ENCODE data around the gene GLP2R.

GLP2R gene

DNA sequence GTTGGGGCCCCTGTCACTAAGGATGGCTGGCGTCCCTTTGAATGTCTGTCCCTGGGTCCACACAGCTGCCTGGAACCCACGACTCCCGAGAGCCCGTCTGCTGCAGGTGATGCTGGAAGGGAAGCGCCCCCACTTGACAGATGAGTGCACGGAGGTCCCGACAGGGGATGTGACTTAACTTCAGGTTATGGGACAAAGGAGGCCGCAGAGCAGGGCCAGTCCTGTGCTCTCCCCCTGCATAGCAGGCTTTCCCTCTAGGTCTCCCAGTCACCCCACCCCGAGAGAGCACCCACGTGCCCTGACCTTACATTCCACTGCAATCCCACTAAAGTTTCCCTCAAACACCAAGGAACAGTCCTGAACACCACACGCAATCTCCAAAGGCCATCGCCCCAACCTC is 85.4 kb downstream of the GLP2R start:
- no peaks in the 10 kb centered on the region for H3K4me1 ChIP-seq (ENCODE audit: low read length)
- TF ChIP-seq EZH2 (optimal IDR thresholded peaks at IDR 0.05; ENCODE audit: low read depth, low read length) (no peak), EZH2phosphoT487 (IDR thresholded peaks at IDR 0.05; ENCODE audit: low read length) (no peak)
- H4K20me1 ChIP-seq (ENCODE audit: insufficient read depth, low read length), result no peaks in the 10 kb centered on the region
- H3K4me3 ChIP-seq (ENCODE audit: low read length), result no peak overlapping the region
- 0 out of 2 replicates have a peak, but pooled peaks cover 4% of the 10 kb centered on the region for H3K27me3 ChIP-seq (replicated peaks; ENCODE audit: insufficient read depth, low read length)
- H3K36me3 ChIP-seq (replicated peaks; ENCODE audit: insufficient read depth, low read length), result no peaks in the 10 kb centered on the region
- H3K79me2 ChIP-seq (ENCODE audit: low read length), result no peaks in the 10 kb centered on the region
- no peak overlapping the region for H3K27ac ChIP-seq (ENCODE audit: low read length)
- no peaks in the 10 kb centered on the region for H3K9me3 ChIP-seq (replicated peaks; ENCODE audit: insufficient read depth, low read length)
- H3K4me2 ChIP-seq (ENCODE audit: low read depth, low read length), result no peak overlapping the region
- no peaks in the 10 kb centered on the region for H3F3A ChIP-seq (ENCODE audit: insufficient read depth, low read length)
- no peak overlapping the region for H3K9ac ChIP-seq (ENCODE audit: low read length)
- no peak for DNase-seq
- H2AFZ ChIP-seq (ENCODE audit: low read length), result no peak overlapping the region
- no peaks in the 10 kb centered on the region for H3K9me2 ChIP-seq (replicated peaks; ENCODE audit: insufficient read depth, low read length)

DNA sequence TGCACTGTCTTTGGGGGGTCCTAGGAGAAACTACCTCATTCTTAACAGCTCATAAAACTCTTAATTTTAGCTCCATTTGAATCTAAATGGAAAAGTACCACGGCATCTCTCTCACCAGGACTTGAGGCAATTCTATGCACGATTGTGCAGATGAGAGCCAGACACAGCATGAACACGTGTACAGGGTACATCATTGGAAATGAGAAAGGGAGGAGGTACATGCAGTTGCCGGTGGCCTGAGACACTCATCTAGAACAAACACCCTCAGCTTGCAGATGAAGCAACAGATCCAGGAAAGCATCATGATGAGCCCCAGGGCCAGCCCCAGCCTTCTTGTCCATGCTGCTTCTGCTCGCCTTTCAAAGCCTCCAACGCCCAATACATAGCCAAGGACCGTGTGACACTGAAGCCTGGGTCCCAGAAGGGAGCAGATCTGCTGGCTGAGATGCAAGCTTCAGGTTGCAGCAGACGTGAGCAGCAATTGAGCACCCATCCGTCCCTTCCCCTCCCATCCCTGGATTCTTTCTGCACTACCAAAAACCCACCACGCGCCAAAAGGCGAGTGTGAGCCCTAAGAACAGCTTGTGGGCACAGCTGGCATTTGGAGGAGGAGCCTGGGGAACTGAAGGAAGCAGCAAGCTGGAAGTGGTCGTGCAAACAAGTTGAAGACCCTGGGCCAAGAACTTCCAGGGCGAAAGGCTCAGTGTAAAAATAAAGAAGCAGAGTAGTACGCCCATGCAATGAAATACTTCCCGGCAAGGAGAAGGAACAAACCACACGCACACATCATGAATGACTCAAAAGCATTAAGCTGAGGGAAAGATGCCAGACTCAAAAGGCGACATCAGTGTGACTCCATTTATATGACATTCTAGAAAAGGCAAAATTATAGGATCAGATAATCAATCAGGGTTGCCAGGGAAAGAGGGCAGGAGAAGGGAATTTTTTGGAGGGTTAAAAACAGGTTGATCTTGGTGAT is 86.7 kb downstream of the GLP2R start:
- H3K27me3 ChIP-seq (replicated peaks; ENCODE audit: insufficient read depth, low read length), result 0 out of 2 replicates have a peak, but pooled peaks cover 4% of the 10 kb centered on the region
- no peak overlapping the region for H3K27ac ChIP-seq (ENCODE audit: low read length)
- no peaks in the 10 kb centered on the region for H3K79me2 ChIP-seq (ENCODE audit: low read length)
- no peak overlapping the region for H3K9ac ChIP-seq (ENCODE audit: low read length)
- H3K9me2 ChIP-seq (replicated peaks; ENCODE audit: insufficient read depth, low read length), result no peaks in the 10 kb centered on the region
- H3K9me3 ChIP-seq (replicated peaks; ENCODE audit: insufficient read depth, low read length), result no peaks in the 10 kb centered on the region
- no peak overlapping the region for H2AFZ ChIP-seq (ENCODE audit: low read length)
- H3K4me1 ChIP-seq (ENCODE audit: low read length), result no peaks in the 10 kb centered on the region
- no peaks in the 10 kb centered on the region for H4K20me1 ChIP-seq (ENCODE audit: insufficient read depth, low read length)
- H3K36me3 ChIP-seq (replicated peaks; ENCODE audit: insufficient read depth, low read length), result no peaks in the 10 kb centered on the region
- DNase-seq, result no peak
- H3K4me3 ChIP-seq (ENCODE audit: low read length), result no peak overlapping the region
- TF ChIP-seq, protein P1, sequence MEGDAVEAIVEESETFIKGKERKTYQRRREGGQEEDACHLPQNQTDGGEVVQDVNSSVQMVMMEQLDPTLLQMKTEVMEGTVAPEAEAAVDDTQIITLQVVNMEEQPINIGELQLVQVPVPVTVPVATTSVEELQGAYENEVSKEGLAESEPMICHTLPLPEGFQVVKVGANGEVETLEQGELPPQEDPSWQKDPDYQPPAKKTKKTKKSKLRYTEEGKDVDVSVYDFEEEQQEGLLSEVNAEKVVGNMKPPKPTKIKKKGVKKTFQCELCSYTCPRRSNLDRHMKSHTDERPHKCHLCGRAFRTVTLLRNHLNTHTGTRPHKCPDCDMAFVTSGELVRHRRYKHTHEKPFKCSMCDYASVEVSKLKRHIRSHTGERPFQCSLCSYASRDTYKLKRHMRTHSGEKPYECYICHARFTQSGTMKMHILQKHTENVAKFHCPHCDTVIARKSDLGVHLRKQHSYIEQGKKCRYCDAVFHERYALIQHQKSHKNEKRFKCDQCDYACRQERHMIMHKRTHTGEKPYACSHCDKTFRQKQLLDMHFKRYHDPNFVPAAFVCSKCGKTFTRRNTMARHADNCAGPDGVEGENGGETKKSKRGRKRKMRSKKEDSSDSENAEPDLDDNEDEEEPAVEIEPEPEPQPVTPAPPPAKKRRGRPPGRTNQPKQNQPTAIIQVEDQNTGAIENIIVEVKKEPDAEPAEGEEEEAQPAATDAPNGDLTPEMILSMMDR (IDR thresholded peaks at IDR 0.05; ENCODE audit: low read length), result no peak
- no peak for TF ChIP-seq EZH2phosphoT487 (IDR thresholded peaks at IDR 0.05; ENCODE audit: low read length)
- no peak for TF ChIP-seq EZH2 (optimal IDR thresholded peaks at IDR 0.05; ENCODE audit: low read depth, low read length)
- H3F3A ChIP-seq (ENCODE audit: insufficient read depth, low read length), result no peaks in the 10 kb centered on the region
- no peak overlapping the region for H3K4me2 ChIP-seq (ENCODE audit: low read depth, low read length)

DNA sequence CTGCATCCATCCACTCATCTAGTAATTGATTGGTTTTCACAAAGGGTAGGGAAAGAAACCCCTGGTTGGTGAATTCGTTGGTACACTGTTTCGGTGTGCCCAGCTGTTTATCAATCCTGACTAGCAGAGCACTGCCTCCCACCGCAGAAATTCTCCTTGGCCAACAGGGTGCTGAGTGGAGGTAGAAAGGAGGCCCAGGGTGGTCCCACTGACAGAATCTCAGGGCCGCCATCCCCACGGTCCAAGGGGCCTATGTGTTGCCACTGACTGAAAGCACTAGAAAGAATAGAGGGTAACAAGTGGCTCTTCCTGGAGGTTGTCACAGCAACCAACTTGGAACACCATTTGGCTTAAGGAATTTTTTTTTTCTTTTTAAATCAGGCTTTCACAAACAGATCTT is 87.8 kb downstream of the GLP2R start:
- Histone ChIP-seq H3K9me3 (replicated peaks; ENCODE audit: insufficient read depth, low read length) (no peaks in the 10 kb centered on the region), H3K4me3 (ENCODE audit: low read length) (no peak overlapping the region), H3K36me3 (replicated peaks; ENCODE audit: insufficient read depth, low read length) (no peaks in the 10 kb centered on the region), H4K20me1 (ENCODE audit: insufficient read depth, low read length) (no peaks in the 10 kb centered on the region), H3K9me2 (replicated peaks; ENCODE audit: insufficient read depth, low read length) (no peaks in the 10 kb centered on the region), H3K4me2 (ENCODE audit: low read depth, low read length) (no peak overlapping the region), H3K9ac (ENCODE audit: low read length) (no peak overlapping the region), H3K27me3 (replicated peaks; ENCODE audit: insufficient read depth, low read length) (peaks cover 4% of the 10 kb centered on the region; the same call in 1 of the 2 replicates), H3K27ac (ENCODE audit: low read length) (no peak overlapping the region), H2AFZ (ENCODE audit: low read length) (no peak overlapping the region), H3K79me2 (ENCODE audit: low read length) (no peaks in the 10 kb centered on the region), H3F3A (ENCODE audit: insufficient read depth, low read length) (no peaks in the 10 kb centered on the region), H3K4me1 (ENCODE audit: low read length) (no peaks in the 10 kb centered on the region)
- TF ChIP-seq EZH2 (optimal IDR thresholded peaks at IDR 0.05; ENCODE audit: low read depth, low read length) (no peak), EZH2phosphoT487 (IDR thresholded peaks at IDR 0.05; ENCODE audit: low read length) (no peak)
- TF ChIP-seq, protein P1 (IDR thresholded peaks at IDR 0.05; ENCODE audit: low read length), result no peak
- DNase-seq, result no peak
